HG02759 (cell line): ENCODE data around the gene NTN1.
"Not testable (repeated sequence)": the region's sequence is repeated elsewhere in the genome, so short reads cannot be mapped to it uniquely, and the experiment has no call there.

Experiments used
- ATAC-seq: cut with Tn5 transposase; IDR thresholded peaks from one replicate; pipeline ENCODE4 v1.9.1; 2021; ENCODE audit warnings: mild to moderate bottlenecking, moderate library complexity; ENCODE audit not compliant: unreplicated experiment

The NTN1 gene

GRCh38 chr17:9240659-9241370, 219.5 kb downstream of the NTN1 start:
- no peak for ATAC-seq

DNA sequence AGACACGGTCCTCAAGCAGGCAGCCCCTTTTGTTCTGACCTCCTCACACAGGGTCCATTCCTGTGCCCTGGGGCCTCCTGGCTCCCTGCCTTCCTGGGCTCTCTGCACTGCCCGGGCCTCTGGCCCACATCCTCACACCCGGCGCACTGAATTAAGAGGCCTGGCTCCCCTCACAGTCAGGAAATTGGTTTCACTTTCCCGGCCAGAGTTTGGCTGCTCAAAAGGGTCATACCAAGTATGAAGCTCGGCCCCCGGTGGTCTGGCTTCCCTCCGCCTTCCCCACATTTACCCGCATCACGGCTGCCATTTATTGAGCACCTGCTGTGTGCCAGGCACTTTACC, 220.0 kb downstream of the NTN1 start:
- ATAC-seq: no peak

- ATAC-seq: no peak
These were observed 220.6 kb downstream of the NTN1 start for GRCh38 chr17:9241774-9242496.

- no peak for ATAC-seq
These were observed 221.2 kb downstream of the NTN1 start for GRCh38 chr17:9242497-9242881.

DNA sequence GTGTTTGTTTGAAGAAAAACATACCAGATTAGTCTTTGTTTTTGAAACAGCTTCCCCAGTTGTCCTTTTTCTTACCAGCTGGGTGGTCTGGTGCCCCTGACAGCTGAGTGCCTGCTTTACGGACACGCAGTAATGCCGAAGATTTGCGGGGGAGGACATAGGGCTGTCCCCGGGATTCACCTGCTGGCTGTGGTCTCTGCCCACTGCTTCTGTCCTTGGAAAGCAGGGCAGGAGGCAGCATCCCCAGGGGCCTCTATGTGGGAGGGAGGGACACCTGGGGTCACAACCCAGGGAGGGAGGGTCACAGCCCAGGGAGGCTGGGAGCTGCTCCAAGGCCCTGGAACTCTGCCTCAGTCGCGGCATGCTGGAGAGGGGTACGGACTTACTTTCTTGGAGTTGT, 221.7 kb downstream of the NTN1 start:
- ATAC-seq: no peak

DNA sequence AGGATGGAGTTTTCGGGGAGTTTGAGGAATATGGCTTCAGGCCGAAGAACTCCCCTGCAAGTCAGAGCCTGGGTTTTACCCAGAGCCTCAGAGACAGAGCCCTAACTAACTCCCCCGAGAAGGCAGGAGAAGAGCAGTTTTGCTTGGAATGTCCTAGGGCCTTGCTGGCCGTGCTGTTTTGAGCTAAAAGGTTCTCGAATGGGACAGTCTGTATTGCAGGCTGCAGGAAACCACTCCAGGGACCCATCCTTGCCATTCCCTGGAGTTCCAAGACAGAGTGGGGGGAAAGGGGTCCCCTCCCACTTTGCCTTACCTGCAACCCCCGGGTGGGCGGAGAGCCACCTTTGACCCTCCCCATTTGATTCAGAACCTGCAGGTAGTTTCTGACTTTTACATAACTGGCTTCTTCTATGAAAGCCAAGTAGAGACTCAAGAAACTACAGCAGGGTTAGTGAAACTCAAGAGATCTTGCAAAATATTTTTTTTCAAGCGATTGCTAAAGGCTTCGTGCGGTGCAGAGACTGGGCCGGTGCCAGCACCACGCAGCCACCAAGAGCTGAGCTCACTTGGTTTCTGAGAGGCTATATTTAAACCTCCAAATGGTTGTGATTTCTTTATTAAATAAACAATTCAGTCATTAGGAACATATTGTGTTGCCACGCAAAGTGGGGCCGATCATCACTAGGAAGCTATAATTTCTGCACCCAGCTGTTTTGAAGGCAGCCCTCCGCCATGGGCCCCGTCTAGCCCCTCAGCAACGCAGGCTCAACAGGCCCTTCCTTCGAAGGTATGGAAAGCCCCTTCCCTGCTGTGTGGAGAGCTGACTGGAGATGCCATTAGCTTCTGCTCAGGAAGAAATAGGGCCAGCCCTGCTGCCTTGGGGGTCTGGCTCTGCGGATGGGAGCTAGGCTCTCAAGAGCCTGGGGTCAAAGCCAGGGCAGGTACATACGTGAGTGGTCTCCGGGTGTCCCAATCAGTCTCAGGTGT, 223.0 kb downstream of the NTN1 start:
- ATAC-seq: no peak

- ATAC-seq: no peak
These were observed 226.2 kb downstream of the NTN1 start for GRCh38 chr17:9247401-9247938.

DNA sequence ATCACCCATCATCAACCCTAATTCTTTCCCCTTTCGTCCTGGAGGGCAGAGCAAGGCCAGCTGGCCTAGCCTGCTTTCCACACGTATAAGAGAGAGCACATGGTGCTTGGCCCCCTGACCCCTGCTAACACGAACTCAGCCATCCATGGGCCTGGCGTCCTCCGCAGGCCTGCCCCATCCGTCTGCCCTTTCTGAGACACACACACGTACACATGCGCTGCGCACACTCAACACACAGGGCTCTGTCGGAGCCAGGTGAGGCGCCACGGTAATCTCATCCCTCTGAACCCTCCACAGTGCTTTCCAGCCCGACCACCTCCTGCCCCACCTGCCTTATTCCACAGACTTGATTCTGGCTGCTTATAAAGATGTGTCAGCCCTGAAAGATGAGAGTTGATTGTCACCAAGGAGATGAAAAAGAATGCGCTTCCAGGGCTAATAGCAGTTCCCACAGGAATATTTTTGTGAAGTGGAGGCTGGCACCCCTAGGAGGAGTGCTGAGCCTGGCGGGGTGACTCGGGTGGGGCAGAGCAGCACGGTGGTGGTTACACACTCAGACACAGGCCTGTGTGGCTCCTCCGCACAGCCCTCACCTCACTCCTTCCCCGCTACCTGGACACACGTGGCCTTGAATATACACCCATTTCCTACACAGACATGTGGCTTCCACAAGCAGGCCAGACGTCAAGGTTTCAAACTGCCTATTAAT, 228.1 kb downstream of the NTN1 start:
- ATAC-seq: no peak

DNA sequence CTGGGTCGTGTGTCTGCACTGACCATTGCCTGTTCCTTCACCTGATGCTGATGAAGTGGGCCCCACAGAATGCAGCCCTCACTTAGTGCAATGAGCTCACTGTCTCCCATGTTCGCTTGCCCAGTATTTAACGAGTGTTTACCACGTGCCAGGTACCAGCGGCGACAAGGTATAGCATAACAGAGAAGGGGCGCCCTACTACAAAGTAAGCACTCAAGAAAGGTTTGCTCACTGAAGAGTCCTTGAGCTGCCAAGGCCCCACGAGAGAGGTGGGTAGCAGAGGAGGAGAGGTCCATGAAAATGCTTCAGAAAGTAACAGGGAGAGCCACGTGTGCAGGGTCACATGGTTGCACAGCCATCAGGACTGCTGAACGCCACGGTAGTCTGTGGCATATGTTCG, 230.0 kb downstream of the NTN1 start:
- ATAC-seq: no peak

- ATAC-seq: no peak
These were observed 232.0 kb downstream of the NTN1 start for GRCh38 chr17:9253308-9253707.

DNA sequence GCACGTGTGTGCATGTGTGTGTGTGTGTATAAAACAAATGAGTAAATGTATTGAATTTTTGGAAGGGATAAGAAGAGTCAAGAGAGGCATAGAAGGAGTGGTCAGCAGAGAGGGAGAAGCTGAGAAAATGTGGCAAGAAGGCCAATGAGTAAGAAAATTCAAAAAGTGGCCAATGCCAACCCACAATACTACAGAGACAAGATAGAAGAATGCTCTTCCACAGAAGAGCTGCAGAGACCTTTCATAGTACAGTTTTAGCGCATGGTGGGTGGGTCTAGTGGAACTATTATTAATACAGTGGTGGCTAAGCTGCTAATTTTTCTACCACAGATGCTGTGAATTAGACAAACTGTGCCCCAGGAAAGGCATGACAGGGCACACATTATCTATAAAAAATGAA, 233.5 kb downstream of the NTN1 start:
- no peak for ATAC-seq

- no peak for ATAC-seq
These were observed 234.5 kb downstream of the NTN1 start for GRCh38 chr17:9255833-9256232.

GRCh38 chr17:9256361-9256750, 235.0 kb downstream of the NTN1 start:
- no peak for ATAC-seq

GRCh38 chr17:9256751-9257629, 235.7 kb downstream of the NTN1 start:
- no peak for ATAC-seq

DNA sequence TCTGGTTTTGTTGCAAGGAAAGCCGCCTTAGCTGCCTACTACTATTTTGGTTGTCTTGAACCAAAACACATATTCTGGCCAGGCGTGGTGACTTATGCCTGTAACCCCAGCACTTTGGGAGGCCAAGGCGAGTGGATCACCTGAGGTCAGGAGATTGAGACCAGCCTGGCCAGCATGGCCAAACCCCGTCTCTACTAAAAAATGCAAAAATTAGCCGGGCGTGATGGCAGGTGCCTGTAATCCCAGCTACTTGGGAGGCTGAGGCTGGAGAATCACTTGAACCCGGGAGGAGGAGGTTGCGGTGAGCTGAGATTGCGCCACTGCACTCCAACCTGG, 236.3 kb downstream of the NTN1 start:
- ATAC-seq: not testable (repeated sequence)

DNA sequence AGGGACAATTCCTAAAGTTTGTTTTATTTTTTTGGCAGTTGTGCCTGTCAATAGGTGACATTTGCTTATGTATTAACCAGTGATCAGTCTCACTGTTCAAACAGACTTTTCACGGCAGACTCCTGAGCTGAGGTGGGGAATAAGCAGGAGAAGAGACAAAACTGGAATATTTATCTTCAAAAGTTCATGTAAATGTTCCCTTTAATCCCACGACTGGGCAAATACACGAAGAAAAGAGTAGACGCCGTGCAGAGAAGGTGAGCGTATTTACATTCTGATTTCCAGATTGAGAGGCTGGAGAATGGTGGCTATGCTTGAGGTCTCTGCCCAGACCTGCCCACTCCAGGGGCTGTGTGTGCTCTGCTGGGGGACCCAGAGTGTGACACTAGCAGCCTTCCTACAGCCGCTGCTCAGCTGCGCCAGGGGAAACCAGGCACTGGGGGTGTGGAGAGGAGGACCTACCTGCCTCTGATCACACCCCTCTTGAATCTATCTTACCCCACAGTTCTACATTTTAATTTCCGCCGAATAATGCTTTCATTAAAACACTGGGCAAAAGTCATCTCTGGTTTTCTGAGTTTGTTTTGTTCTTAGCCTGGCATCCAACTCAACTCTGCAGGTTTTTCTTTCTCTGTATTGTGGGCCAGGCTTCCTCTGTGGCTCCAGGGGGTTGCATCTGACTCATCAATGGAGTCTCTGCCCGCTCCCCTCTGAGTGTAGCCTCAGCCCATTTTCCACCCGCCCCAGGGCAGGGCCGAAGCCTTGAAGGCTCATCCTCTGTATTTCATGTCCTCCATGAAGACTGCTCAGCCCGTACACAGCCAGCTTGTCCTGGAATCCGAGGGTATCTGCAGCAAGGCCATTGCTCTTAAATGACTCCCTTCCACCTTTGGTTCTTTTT, 237.1 kb downstream of the NTN1 start:
- no peak for ATAC-seq

- no peak for ATAC-seq
These were observed 238.1 kb downstream of the NTN1 start for GRCh38 chr17:9259419-9259818.

- no peak for ATAC-seq
These were observed 240.0 kb downstream of the NTN1 start for GRCh38 chr17:9261081-9262012.
